CD14-positive monocyte (primary cell): Measurements from ENCODE around the gene EYS. TPM values are rescaled to one million over a fixed set of nuclear protein-coding genes. Genes with fewer than 3 reads are reported as not detected.

ENCODE experiments used
- DNase-seq, 3 donors: peaks; one replicate each; pipeline ENCODE4 v3.0.0-alpha.2; 2011 to 2022
- H2AFZ ChIP-seq: 2 replicates; pipeline ENCODE4 v1.6.0; 2012; ENCODE audit warnings: mild to moderate bottlenecking, low read depth, low read length, inconsistent platforms; ENCODE audit not compliant: insufficient read depth, poor library complexity, severe bottlenecking
- H3K27ac ChIP-seq, 2 donors: 1 replicate in 1 of 2; 2 replicates in 1 of 2; pipeline ENCODE4 v1.5.1; 2012 to 2013; ENCODE audit warnings: low read length in 2 of 2, control low read depth in 1 of 2, inconsistent platforms in 1 of 2, low read depth in 1 of 2, mild to moderate bottlenecking in 1 of 2
- H3K27me3 ChIP-seq, 2 donors: one replicate each; pipeline versions ENCODE4 v1.6.0 to v1.6.1; 2011 to 2013; ENCODE audit warnings: low read length in 2 of 2; ENCODE audit not compliant: control insufficient read depth in 2 of 2, insufficient read depth in 2 of 2
- H3K36me3 ChIP-seq, 2 donors: replicated peaks in 1 of 2; 1 replicate in 1 of 2; 2 replicates in 1 of 2; pipeline versions ENCODE4 v1.5.1 to v1.6.1; 2012 to 2013; ENCODE audit warnings: low read length in 2 of 2, control low read depth in 1 of 2, inconsistent platforms in 1 of 2, mild to moderate bottlenecking in 1 of 2; ENCODE audit not compliant: insufficient read depth in 2 of 2, control insufficient read depth in 1 of 2
- H3K4me1 ChIP-seq, 2 donors: 1 replicate in 1 of 2; 2 replicates in 1 of 2; pipeline versions ENCODE4 v1.5.1 to v1.6.1; 2012 to 2013; ENCODE audit warnings: low read length in 2 of 2, control low read depth in 1 of 2, inconsistent platforms in 1 of 2, mild to moderate bottlenecking in 1 of 2, moderate library complexity in 1 of 2; ENCODE audit not compliant: insufficient read depth in 2 of 2, control insufficient read depth in 1 of 2
- H3K4me2 ChIP-seq: replicated peaks from 2 replicates; pipeline ENCODE3; 2012; ENCODE audit warnings: low read length, moderate library complexity, mild to moderate bottlenecking; ENCODE audit not compliant: poor library complexity, severe bottlenecking; ENCODE audit errors: extremely low read depth
- H3K4me3 ChIP-seq, 3 experiments: fragments of 200-600 bp in 1 of 3; sonication (generic) in 1 of 3; replicated peaks in 1 of 3; 1 replicate in 2 of 3; 2 replicates in 1 of 3; pipeline ENCODE4 v1.5.1; 2011 to 2013; ENCODE audit warnings: low read length in 3 of 3, mild to moderate bottlenecking in 3 of 3, control low read depth in 2 of 3, low read depth in 2 of 3, inconsistent platforms in 1 of 3, moderate library complexity in 1 of 3
- H3K79me2 ChIP-seq: 2 replicates; pipeline ENCODE4 v1.6.0; 2012; ENCODE audit warnings: mild to moderate bottlenecking, control low read depth, inconsistent platforms, low read length, moderate library complexity; ENCODE audit not compliant: insufficient read depth
- H3K9ac ChIP-seq: 2 replicates; pipeline ENCODE4 v1.6.0; 2017; ENCODE audit warnings: low read length, mild to moderate bottlenecking; ENCODE audit not compliant: insufficient read depth, poor library complexity, severe bottlenecking
- H3K9me3 ChIP-seq, 2 donors: replicated peaks in 1 of 2; 1 replicate in 1 of 2; 2 replicates in 1 of 2; pipeline versions ENCODE4 v1.5.1 to v1.6.1; 2012 to 2013; ENCODE audit warnings: low read length in 2 of 2, control low read depth in 1 of 2; ENCODE audit not compliant: control insufficient read depth in 1 of 2, insufficient read depth in 1 of 2
- H4K20me1 ChIP-seq: 2 replicates; pipeline ENCODE4 v1.6.0; 2012; ENCODE audit warnings: mild to moderate bottlenecking, low read length, control low read depth, moderate library complexity; ENCODE audit not compliant: insufficient read depth
- H3K27ac Mint-ChIP-seq, 7 donors: one replicate each; pipeline ENCODE4 v1.8.0; 2020; ENCODE audit warnings: mild to moderate bottlenecking in 7 of 7, mixed read lengths in 7 of 7, moderate library complexity in 6 of 7, inconsistent platforms in 2 of 7
- H3K27me3 Mint-ChIP-seq, 3 donors: one replicate each; pipeline ENCODE4 v1.8.0; 2021 to 2022; ENCODE audit warnings: low read depth in 3 of 3, mild to moderate bottlenecking in 3 of 3, mixed read lengths in 3 of 3, moderate library complexity in 3 of 3, inconsistent platforms in 1 of 3
- H3K36me3 Mint-ChIP-seq, 2 donors: one replicate each; pipeline ENCODE4 v1.8.0; 2020; ENCODE audit warnings: mixed read lengths in 2 of 2, inconsistent platforms in 1 of 2, mild to moderate bottlenecking in 1 of 2
- H3K4me1 Mint-ChIP-seq: one replicate; pipeline ENCODE4 v1.8.0; 2020; ENCODE audit warnings: mild to moderate bottlenecking, mixed read lengths
- H3K4me3 Mint-ChIP-seq, 2 donors: one replicate each; pipeline ENCODE4 v1.8.0; 2020; ENCODE audit warnings: mild to moderate bottlenecking in 2 of 2, mixed read lengths in 2 of 2, moderate library complexity in 1 of 2
- H3K9me3 Mint-ChIP-seq, 7 donors: one replicate each; pipeline ENCODE4 v1.8.0; 2020 to 2022; ENCODE audit warnings: mixed read lengths in 7 of 7, mild to moderate bottlenecking in 6 of 7, moderate library complexity in 6 of 7, inconsistent platforms in 2 of 7
- CTCF ChIP-seq: fragments of 200-600 bp; IDR thresholded peaks from one replicate; pipeline ENCODE4 v1.8.0; 2022; ENCODE audit warnings: antibody characterized with exemption, mild to moderate bottlenecking
- WGBS: methylation state at CpG from one replicate; pipeline ENCODE4 v1.1.5; 2013; ENCODE audit warnings: missing lambda C conversion rate; ENCODE audit not compliant: insufficient coverage; 5-methylcytosine and 5-hydroxymethylcytosine counted together
- intact Hi-C, 2 donors: fragments of 100-400 bp; cut with micrococcal nuclease; formaldehyde crosslinking; loops; one replicate each; pipeline versions ENCODE4 v1.15.0 to v1.15.1; 2023
- polyA plus RNA-seq, 3 donors: library from polyadenylated mRNA; depleted of rRNA in 1 of 3; unstranded in 2 of 3; stranded (reverse) in 1 of 3; fragments of 300-500 nt in 2 of 3; fragments of >200 nt in 1 of 3; fragmentation: Illumina TruSeq in 2 of 3; gene quantifications; 1 replicate in 2 of 3; 2 replicates in 1 of 3; pipeline ENCODE4 v1.2.3, GENCODE V29; 2012 to 2021

Gene EYS
- polyA plus RNA-seq, 3 donors: 0.01 to 0.03 TPM; not detected in 1

DNA sequence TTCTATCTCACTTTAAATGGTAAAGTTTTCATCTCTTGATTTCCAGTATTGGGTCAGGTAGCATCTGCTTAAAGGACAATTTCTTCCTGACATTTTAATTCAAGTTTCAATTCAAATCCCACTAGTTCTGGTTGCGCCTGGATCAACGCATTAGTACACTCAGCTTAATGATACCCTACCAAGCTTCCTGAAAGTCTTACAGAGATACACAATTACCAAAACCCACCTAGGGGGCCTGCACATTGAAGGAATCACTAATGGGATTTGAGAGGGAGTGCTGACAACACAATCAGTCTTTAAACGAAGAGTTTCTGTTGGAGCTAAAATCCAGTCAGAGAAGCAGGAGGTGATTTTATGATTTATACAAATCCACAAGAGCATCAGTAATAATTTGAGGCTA is 1778.4 kb downstream of the EYS start:
- Histone ChIP-seq H3K4me1 (no peaks in the 10 kb centered on the region), H2AFZ (no peak overlapping the region), H3K4me3 (no peak overlapping the region), H3K9me3 (no peaks in the 10 kb centered on the region), H3K4me2 (no peak overlapping the region), H3K79me2 (no peaks in the 10 kb centered on the region), H3K36me3 (no peaks in the 10 kb centered on the region), H3K27ac (no peak overlapping the region), H4K20me1 (no peaks in the 10 kb centered on the region), H3K9ac (no peak overlapping the region), H3K27me3 (no peaks in the 10 kb centered on the region)
- Mint-ChIP-seq H3K9me3 (peaks cover 0 to 4% (median 0%) of the 10 kb centered on the region in 7 donors), H3K36me3 (no peaks in the 10 kb centered on the region), H3K27ac (no peak overlapping the region), H3K4me1 (no peaks in the 10 kb centered on the region), H3K27me3 (no peaks in the 10 kb centered on the region), H3K4me3 (no peak overlapping the region)
- DNase-seq: no peak
- TF ChIP-seq CTCF: no peak
- intact Hi-C loops: no loop called here
- 100% methylated on average over 1 of the region's 3 CpGs for WGBS

GRCh38 chr6:63926950-63927927 is 1779.8 kb downstream of the EYS start:
- no peak overlapping the region for H3K9ac ChIP-seq
- no peak overlapping the region for H3K4me2 ChIP-seq
- Mint-ChIP-seq H3K4me3 (no peak overlapping the region), H3K9me3 (no peaks in the 10 kb centered on the region), H3K4me1 (no peaks in the 10 kb centered on the region), H3K36me3 (no peaks in the 10 kb centered on the region), H3K27me3 (no peaks in the 10 kb centered on the region), H3K27ac (no peak overlapping the region)
- H3K9me3 ChIP-seq: no peaks in the 10 kb centered on the region
- no peak for TF ChIP-seq CTCF
- H3K4me3 ChIP-seq: no peak overlapping the region
- no peak for DNase-seq
- no peaks in the 10 kb centered on the region for H4K20me1 ChIP-seq
- H3K79me2 ChIP-seq: no peaks in the 10 kb centered on the region
- no peaks in the 10 kb centered on the region for H3K36me3 ChIP-seq
- no peaks in the 10 kb centered on the region for H3K27me3 ChIP-seq
- intact Hi-C loops: no loop called here
- H3K27ac ChIP-seq: no peak overlapping the region
- no peaks in the 10 kb centered on the region for H3K4me1 ChIP-seq
- 95% methylated on average over 4 of the region's 7 CpGs for WGBS
- no peak overlapping the region for H2AFZ ChIP-seq
